DMS53 (cell line): ENCODE measurements around the gene AURKB.
A peak's percentile ranks its signal among the peaks of the same experiment; 100 is the strongest.
"Not testable (repeated sequence)": the region's sequence is repeated elsewhere in the genome, so short reads cannot be mapped to it uniquely, and the experiment has no call there.

Experiments
- DNase-seq: peaks from one replicate; lab custom pipeline; 2025; lab: John Stamatoyannopoulos, UW

AURKB gene

DNA sequence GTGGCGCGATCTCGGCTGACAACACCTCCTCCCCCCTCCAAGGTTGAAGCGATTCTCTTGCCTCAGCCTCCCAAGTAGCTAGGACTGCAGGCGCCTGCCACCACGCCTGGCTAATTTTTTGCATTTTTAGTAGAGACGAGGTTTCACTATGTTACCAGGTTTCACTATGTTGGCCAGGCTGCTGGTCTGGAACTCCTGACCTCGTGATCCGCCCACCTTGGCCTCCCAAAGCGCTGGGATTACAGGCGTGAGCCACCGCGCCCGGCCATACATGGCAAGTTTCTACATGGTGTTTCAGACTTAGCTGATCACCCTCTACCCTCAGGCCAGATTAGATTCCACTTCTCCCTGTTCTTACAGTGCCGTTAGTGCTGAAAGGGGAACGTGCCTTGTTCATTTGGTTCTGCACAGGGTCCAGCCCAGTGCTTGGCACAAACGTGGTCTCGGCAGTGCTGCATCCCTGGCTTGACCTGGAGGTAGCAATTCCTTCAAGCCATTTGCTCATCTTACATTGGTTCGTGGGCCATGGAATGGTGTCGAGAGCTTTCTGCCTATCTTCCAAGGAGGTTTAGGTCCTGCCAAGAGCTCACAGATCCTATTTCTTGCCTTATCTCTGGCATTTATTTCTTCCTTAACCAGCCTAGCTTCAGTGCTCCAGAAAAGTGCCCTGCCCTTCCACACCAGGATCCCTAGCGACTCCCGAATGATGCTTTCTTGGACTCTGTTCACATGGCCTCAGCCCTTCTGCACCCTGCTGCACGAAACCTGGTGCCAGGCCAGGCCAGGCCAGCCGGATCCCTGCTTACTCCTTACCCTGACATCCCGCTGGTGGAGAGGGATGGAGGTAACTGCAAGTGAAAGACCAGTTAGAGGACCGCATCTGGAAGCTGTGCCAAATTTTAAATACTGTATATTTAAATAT is 14.8 kb upstream of the AURKB start:
- no peak for DNase-seq

DNA sequence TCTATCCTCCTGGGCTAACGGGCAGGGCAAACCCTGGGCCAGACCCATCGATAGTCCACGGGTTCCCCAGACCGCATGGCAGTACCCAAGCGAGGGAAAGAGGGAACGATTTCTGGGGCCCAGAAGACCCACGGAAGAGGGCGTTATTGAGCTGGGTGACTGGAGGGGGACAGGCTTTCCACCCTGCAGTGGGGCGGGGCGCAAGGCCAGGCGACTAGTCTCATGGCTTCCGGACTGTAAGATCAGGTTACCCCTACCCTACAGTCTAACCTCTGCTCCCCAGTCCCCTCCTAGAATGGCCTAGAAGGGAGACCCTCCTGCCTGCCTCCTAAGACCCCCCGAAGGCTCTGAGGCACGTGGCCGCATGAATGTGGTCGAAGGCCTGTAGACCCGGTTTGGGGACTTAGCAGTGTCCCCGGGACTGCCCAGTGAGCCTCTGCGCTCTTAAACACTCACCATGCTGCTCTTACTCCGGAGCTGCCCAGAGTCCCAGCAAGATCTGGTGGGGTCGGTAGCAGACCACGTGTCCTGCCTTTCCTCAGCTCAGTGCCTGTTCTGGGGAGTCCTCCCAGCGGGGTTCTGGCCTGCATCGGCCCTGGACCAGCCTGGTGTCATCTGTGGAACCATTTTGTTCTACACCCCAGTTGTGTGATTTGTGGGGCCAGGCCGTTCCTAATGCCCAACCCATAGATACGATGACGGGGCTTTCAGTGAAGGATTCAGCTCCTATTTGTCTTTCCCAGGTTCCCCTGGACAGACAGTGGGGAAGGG is 13.2 kb upstream of the AURKB start:
- peak; percentile 95 for DNase-seq

DNA sequence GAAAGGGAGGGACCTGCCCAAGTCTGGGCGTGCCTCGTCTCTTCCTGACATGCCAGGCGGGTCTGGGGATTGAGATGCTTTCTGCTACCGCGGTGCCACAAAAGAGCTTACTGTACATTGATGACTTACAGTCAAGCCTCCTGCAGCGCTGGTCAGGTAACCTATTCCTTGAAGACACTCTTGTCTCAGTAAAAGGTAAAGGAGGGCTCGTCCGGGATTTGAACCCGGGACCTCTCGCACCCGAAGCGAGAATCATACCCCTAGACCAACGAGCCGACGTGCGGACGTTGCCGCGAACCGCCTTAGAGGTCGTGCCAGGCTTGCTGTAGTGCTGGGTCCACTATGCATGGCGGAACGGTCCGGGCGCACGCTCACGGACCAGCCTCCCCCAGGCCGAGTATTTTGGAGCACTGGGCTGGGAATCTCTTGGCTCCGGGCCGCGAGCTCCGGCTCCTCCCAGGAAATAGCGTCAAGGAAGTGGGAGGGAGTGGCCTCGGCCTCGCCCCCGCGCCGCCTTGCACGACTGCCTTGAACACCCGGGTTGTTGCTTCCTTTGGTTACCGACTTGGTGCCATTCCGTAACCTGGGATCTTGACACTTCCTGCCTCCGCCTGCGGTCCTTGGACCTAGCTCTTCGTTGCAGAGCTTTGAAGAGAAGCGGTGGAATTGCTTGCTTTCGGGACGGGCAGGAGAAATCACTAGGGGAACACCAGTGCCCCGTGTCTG is 12.4 kb upstream of the AURKB start:
- DNase-seq: peak; percentile 97

DNA sequence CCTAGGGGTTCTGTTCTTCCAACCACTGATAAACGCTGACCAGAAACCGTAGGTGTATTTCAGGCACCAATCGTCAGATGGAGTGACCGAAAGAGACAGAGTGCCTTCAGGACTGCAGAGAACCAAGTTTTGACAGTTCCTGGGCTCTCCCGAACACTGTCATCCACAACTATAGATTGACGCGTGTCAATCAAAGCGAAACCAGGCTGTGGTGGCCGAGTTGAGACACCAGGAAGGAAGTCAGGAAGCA is 11.9 kb upstream of the AURKB start:
- DNase-seq: peak; percentile 98

DNA sequence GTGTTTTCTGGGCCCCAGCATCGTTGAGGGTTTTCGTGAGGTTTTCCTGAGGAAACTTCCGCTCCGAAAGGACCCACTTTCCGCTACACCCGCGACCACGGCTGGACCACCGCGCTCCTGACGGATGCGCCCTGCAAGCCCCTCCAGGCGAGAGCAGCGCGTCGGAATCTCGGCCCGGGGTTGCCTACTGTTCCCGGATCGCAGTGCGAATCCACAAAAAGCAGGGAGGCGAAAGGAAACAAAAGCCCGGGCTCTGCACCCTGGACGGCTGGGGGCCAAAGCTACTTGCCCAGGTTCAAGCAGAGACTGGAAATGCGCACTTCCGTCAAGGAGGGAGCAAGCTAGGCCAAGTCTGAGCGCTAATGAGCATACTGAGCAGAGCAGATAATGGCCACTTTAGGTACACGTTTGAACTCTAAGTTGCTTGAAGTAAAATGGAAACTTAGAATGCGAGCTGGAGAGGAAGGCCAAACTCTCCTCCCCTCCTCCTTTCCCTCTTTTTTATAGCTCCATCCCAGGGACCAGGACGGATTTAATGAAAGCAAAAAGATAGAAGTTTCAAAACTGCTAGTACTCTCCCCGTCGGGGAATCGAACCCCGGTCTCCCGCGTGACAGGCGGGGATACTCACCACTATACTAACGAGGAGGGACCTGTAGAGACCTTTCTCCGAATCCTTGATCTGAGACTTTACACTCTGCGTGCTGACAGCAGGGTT is 11.4 kb upstream of the AURKB start:
- peak; percentile 98 for DNase-seq

DNA sequence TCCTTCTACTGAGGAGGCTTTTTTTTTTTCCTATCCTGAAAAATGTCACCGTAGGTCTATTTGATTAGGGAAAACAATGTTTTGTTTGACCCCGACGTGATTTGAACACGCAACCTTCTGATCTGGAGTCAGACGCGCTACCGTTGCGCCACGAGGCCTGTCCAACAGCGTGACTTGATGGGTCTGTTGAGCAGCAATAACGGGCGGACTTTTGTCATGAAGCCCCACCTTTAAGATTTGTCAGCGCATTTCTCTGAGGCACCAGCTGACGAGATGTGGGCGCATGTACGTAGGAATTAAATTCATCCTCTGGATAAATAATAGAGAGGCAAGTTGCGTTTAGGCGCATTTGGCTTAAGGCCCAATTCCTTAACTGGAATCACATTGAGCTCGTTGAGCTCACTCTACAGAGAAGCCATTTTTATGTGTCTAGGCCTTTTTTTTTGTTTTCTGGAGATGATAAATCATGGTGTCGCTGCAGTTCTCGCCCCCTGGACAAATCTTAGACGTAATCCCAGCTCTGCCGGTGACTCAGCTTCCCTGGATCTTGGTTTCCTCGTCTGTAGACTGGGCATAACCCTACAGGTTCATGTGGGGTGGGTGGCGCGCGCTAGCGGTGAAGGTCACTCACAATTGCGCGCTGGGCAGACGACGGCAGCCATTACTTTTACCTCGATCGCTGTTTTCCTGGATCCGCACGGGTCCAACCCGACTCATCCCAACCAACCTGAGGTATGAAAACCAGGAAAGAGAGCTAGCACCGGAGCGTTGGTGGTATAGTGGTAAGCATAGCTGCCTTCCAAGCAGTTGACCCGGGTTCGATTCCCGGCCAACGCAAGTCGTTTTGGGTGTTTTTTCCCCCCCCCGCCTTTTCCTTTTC is 10.6 kb upstream of the AURKB start:
- peak; percentile 97 for DNase-seq

DNA sequence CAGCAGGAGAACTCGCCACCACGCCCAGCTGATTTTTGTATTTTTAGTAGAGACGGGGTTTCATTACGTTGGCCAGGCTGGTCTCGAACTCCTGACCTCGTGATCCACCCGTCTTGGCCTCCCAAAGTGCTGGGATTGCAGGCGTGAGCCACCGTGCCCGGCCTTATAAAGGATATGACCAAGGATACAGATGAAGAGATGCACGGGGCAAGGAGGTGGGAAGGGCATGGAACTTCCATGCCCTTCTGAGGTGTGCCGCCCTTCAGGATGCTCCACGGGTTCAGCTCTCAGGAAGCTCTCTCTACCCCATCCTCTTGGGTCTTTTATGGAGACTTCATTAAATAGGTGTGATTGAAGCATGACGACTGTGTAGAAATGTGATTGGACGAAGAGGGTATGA is 3.6 kb upstream of the AURKB start:
- not testable (repeated sequence) for DNase-seq

DNA sequence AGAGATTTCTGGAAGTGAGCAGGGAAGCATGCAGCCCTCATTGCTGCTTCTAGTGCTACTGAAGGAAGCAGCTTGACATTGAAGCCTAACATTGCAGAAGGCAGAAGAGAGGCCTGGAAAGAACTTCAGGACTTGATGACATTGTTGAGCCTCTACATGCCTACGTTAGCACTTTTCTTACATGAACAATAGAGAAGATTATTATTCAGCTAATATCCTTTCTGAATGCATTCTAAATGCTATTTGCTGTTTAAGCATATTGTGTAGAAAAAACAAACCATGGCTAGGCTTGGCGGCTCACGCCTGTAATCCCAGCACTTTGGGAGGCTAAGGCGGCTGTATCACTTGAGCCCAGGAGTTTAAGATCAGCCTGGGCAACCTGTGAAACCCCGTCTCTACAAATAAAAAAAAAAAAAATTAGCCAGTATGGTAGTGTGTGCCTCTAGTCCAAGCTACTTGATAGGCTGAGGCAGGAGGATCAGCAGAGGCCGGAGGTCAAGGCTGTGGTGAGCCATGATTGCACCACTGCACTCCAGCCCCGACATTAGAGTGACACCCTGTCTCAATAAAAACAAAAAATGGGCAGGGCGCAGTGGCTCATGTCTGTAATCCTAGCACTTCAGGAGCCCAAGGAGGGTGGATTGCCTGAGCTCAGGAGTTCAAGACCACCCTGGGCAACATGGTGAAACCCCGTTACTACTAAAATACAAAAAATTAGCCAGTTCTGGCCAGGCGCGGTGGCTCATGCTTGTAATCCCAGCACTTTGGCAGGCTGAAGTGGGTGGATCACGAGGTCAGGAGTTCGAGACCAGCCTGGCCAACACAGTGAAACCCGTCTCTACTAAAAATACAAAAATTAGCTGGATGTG is 2.2 kb upstream of the AURKB start:
- DNase-seq: no peak

DNA sequence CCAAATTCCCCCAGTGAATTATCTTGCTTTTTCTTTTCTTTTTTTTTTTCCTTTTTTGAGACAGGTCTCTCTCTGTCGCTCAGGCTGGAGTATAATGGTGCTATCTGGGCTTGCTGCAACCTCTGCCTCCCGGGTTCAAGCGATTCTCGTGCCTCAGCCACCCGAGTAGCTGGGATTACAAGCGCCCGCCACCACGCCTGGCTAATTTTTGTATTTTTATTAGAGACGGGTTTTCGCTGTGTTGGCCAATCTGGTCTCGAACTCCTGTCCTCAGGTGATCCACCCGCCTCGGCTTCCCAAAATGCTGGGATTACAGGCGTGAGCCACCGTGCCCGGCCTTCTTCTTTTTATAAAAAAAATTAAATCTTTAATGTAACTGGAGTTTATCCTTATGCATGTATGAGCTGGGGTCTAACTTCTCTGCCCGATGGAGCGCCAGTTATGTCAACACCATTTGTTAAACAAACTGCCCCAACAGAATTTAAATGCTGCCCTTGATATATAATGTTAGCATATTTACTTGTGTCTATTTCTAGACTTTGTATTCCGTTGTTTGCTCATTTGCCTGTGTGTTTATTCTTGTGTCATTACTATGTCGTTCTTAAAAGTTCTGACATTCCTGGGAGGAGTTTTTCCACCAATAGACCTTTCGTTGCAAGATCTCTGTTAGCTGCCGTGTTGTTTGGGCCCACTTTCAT is 535 bp upstream of the AURKB start:
- DNase-seq: no peak

DNA sequence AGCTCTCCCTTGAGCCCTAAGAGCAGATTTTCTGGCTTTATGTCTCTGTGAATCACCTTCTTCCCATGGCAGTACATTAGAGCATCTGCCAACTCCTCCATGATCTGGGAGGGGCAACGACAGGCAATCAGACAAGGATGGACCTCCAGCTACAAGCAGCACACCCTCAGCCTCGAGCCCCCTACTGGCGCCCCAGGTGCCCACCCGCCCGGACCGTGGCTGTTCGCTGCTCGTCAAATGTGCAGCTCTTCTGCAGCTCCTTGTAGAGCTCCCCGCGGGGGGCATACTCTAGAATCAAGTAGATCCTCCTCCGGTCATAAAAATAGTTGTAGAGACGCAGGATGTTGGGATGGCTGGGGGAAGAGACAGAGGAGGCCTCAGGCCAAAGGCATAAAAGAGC is 3.8 kb downstream of the AURKB start:
- no peak for DNase-seq

DNA sequence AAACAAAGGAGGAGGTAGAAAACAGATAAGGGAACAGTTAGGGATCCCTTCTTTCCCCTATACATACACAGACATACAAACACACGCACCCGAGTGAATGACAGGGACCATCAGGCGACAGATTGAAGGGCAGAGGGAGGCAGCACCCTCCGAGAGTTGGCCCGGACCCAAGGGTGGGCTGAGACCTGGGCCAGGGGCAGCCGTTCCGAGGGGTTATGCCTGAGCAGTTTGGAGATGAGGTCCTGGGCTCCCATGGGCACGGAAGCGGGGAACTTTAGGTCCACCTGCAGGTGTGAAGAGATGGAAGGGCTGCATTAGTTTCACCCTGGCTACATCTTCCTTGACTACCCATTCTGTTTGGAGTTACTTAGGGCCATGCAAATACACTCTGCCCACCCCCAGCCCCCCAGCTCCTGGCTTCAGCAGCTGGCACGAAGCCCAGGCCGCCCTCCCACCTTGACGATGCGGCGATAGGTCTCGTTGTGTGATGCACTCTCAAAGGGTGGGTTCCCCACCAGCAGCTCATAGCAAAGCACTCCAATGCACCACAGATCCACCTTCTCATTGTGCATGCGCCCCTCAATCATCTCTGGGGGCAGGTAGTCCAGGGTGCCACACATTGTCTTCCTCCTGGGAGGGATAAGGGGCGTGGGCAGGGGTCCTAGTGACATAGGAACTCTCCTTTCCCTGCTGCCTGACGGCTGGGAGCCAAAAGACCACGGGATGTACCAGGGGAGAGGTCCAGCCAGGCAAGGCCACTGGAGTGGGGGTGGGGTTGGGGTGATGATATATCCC is 5.4 kb downstream of the AURKB start:
- no peak for DNase-seq

DNA sequence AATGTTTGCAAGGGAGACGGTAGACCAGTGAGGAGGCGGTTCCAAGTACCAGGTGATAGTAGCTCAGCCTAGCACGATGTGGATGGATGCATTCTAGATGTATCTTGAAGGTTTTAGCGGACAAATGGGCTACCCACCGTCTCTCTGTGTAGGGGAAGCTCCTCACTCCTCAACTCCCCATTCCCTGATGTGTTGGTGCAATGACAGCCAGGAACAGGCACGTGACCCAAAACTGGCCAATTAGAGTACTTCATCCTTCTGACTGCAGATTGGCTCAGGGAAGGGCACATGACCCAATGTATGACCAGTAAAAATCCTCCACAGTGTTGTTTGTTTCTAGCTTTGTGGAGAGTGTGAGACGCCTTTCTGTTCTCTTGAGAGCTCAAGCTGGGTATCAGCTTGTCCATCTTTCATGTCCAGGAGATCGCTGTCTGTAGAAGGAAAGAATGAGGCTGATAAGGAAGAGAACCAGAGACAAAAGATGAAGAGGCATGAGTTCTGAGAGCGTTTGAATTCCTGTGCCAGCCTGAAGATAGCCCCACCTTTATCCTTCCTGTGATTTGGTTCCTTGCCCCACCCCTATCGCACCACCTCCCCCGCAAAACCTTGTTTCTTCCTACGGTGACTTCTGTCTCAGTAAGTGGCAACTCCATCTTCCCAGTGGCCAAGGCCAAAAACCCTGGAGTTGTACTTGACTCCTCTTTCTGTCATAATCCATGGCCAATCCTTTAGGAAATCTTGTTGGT is 18.1 kb downstream of the AURKB start:
- peak; percentile 98 for DNase-seq

DNA sequence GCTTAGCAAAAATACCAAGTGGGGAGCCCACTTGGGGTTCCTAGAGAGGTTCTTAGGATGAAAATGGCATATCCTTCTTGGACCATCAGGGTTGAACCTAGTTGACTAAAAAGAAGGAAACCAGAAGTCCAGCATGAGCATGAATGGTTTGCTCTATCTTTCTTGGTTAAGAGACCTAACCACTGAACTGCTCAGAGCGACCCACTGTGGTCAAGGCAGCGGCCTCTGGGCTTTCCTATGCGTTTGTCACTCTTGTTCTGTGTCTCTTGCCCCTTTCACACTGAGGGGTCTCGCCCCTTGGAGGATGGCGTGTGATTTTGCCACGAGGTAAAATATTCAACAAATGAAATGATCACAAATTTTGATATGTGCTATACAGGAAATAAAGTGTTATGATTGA is 19.9 kb downstream of the AURKB start:
- DNase-seq: no peak

DNA sequence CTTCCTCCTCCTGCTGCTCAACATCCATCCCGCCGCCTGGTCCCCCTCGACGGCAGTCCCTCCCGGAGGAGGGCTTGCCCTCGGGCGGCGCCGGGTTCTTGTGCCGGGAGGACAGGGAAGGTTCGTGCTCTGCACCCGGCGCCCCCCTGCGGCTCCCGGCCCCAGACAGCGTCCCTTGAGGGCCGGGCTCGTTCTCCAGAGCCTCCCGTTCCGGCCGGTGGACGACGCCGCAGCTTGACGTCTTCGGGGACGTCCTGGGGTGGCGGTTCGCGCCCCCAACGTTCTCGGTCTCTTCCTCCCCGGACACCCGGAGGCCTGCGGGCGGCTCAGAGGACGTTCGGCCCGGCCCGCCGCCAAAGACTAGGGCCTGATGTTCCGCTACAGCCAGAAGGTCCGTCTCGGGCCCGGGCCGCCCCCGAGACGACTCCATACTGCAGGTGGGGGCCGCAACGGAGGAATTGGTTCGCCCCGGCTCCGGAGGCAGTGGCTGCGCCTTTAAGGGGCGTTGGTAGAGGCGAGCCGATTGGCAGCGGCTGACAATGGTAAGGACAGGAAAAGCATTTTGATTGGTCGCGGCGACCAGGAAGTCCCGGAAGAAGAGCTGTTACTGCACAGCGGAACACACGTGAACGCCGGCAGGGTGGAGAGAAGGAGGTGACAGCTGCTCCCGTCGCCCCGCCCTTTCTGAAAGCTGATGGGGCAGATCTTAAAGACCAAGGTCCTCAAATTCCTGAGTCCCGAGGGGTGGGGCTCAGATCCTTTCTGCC is 20.5 kb downstream of the AURKB start, which contains the start of gene BORCS6:
Gene BORCS6 (minus strand): TSS at position 470 of the 767 bp plus-strand sequence. CDS start 40 bp downstream, at position 430.
- peak; percentile 99 for DNase-seq

DNA sequence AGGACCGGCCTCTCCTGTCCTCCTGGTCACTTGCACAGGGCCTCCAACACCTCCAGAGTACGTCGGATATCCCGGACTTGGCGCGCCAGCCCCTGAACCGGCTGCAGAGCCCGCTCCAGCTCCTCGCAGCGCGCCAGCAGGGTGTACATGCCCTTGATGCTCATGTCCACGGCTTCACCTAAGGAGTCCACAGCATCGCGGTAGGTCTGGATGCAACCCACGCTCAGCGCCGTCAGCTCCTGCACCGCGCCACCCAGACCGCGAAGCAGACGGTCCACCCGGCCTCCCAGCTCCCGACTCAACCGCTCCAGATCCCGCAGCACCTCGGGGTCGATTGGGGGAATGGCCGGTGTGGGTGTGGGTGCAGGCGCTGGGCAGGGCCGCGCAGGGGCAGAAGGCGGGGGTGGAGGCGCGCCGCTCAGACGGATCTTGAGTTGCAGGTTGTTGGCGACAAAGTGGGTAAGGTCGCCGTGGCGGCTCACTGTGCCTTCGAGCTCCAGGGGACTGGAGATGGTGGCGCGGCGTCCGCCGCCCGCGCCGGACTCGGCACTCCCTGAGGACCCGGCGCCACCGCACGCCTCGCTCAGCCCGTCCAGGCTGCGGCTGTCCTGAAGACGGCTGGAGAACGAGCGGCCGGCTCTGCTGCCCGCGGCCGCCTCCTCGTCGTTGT is 21.2 kb downstream of the AURKB start:
- peak; percentile 66 for DNase-seq

DNA sequence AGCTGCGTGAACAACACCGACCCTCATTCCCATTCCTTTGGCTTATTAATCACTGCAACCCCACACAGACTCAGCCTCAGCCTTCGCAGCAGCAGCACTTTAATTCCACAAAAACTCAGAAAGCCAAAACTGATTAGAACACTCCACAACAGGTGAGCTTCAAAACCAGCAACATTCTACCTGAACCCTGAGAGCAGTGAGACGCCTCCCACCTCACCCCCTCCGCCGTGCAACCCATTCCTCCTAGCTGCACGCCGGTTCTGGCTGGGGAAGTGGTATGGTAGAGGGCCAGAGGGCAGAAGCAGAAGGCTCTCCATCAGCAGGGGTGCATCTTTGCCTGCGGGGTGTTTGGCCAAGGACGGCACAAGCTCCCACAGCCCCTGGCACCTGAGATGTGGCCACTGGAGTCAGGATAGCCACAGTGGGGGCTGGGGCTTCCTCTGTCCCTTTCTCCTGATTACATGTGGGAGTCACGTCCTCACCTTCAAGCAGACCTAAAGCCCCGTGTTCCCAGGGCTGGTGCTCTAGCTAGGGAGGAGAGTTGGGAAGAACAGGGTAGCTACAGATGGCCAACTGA is 22.0 kb downstream of the AURKB start:
- DNase-seq: peak; percentile 68
